GM12873 (cell line): Measurements from ENCODE around the gene SH3PXD2B.

Experiments
- CTCF ChIP-seq: IDR thresholded peaks from 2 replicates; pipeline ENCODE4 v1.5.1; 2012; ENCODE audit warnings: low read depth, mild to moderate bottlenecking, moderate library complexity, low read length, control low read depth; ENCODE audit not compliant: insufficient read depth; ENCODE audit errors: missing control alignments

SH3PXD2B gene

GRCh38 chr5:172388246-172388733 lies 66.0 kb downstream of the SH3PXD2B start:
- no peak for TF ChIP-seq CTCF

GRCh38 chr5:172385707-172386106 lies 68.6 kb downstream of the SH3PXD2B start:
- TF ChIP-seq CTCF, result no peak

- TF ChIP-seq CTCF, result no peak
Observed at GRCh38 chr5:172385010-172385563, 69.2 kb downstream of the SH3PXD2B start.

- no peak for TF ChIP-seq CTCF
Observed at GRCh38 chr5:172383191-172383802, 71.0 kb downstream of the SH3PXD2B start.

GRCh38 chr5:172380987-172381643 lies 73.2 kb downstream of the SH3PXD2B start:
- no peak for TF ChIP-seq CTCF

GRCh38 chr5:172380301-172380986 lies 73.9 kb downstream of the SH3PXD2B start:
- no peak for TF ChIP-seq CTCF

- no peak for TF ChIP-seq CTCF
Observed at GRCh38 chr5:172379481-172379880, 74.8 kb downstream of the SH3PXD2B start.
